ENCODE measurements around the gene MAPRE2. TPM values are rescaled to one million over a fixed set of nuclear protein-coding genes. Genes with fewer than 3 reads are reported as not detected.

Gene MAPRE2
- polyA plus RNA-seq, 1 donor from 2014 or later = 58.9 TPM

DNA sequence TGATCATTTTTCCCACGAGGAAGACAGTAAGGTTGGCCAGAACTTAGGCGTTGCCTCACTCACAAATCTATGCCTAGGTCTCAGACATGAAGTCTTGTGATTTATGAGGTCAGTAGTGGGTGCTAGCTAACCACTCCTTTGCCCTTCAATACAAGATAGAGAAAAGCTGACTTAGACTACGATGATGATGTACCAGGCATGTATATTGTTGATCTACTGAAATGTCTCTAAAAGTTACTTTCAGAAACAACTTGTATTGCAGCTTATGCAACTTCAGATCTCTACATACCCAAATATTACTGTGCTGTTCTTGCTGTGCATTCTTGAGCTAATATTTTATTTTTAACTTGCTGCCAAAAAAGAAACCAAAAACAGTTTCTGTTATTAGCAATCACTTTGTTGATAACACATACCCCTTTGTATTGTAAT, 30.6 kb downstream of the MAPRE2 start:
- Histone ChIP-seq H3K36me3 (ENCODE audit: insufficient read depth, low read length) (peaks cover 6% of the 10 kb centered on the region), H3K9me3 (ENCODE audit: low read length) (no peaks in the 10 kb centered on the region), H3K9ac (ENCODE audit: low read length) (no peak overlapping the region), H4K20me1 (ENCODE audit: insufficient read depth) (peaks cover 4% of the 10 kb centered on the region), H3K4me2 (ENCODE audit: low read length) (no peak overlapping the region), H3F3A (ENCODE audit: insufficient read depth, low read length, poor library complexity, severe bottlenecking) (no peaks in the 10 kb centered on the region), H3K4me3 (ENCODE audit: low read length) (no peak overlapping the region), H3K9me2 (ENCODE audit: insufficient read depth, low read length) (no peaks in the 10 kb centered on the region), H3K79me2 (replicated peaks; ENCODE audit: insufficient read depth, low read length) (peaks cover 3% of the 10 kb centered on the region), H3K27me3 (ENCODE audit: insufficient read depth, low read depth, low read length) (no peaks in the 10 kb centered on the region), H2AFZ (ENCODE audit: low read depth, low read length) (no peak overlapping the region), H3K27ac (ENCODE audit: low read length) (no peak overlapping the region)
- no peak for TF ChIP-seq EZH2 (IDR thresholded peaks at IDR 0.05; ENCODE audit: borderline replicate concordance, insufficient read depth, low read length, poor library complexity, severe bottlenecking)
- TF ChIP-seq, protein P1, sequence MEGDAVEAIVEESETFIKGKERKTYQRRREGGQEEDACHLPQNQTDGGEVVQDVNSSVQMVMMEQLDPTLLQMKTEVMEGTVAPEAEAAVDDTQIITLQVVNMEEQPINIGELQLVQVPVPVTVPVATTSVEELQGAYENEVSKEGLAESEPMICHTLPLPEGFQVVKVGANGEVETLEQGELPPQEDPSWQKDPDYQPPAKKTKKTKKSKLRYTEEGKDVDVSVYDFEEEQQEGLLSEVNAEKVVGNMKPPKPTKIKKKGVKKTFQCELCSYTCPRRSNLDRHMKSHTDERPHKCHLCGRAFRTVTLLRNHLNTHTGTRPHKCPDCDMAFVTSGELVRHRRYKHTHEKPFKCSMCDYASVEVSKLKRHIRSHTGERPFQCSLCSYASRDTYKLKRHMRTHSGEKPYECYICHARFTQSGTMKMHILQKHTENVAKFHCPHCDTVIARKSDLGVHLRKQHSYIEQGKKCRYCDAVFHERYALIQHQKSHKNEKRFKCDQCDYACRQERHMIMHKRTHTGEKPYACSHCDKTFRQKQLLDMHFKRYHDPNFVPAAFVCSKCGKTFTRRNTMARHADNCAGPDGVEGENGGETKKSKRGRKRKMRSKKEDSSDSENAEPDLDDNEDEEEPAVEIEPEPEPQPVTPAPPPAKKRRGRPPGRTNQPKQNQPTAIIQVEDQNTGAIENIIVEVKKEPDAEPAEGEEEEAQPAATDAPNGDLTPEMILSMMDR (IDR thresholded peaks at IDR 0.05; ENCODE audit: poor library complexity, severe bottlenecking) = no peak

DNA sequence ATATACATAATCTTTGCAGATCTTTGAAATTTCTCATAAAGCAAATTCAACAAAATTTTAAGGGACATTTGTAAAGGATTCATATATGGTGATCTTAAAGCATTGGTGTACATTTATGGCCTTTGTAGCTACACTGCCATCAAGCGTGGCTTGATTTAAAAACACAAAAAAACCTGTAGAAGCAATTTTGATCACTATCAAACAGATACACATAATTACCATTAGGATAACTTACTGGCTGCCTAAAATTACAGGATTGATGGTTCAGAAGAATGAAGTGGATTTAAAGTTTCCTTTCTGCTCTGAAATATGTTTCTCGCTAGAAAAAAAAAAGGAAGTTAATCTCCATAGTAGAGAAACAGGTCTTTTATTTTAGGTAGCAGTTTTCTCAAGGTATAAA, 31.4 kb downstream of the MAPRE2 start:
- no peak overlapping the region for H3K4me3 ChIP-seq (ENCODE audit: low read length)
- H2AFZ ChIP-seq (ENCODE audit: low read depth, low read length) = no peak overlapping the region
- H3K79me2 ChIP-seq (replicated peaks; ENCODE audit: insufficient read depth, low read length) = peaks cover 5% of the 10 kb centered on the region
- H3K4me2 ChIP-seq (ENCODE audit: low read length) = no peak overlapping the region
- no peak overlapping the region for H3K27ac ChIP-seq (ENCODE audit: low read length)
- H3K9me2 ChIP-seq (ENCODE audit: insufficient read depth, low read length) = no peaks in the 10 kb centered on the region
- no peaks in the 10 kb centered on the region for H3K27me3 ChIP-seq (ENCODE audit: insufficient read depth, low read depth, low read length)
- H3K9ac ChIP-seq (ENCODE audit: low read length) = no peak overlapping the region
- peaks cover 6% of the 10 kb centered on the region for H3K36me3 ChIP-seq (ENCODE audit: insufficient read depth, low read length)
- TF ChIP-seq POLR2AphosphoS5 (IDR thresholded peaks at IDR 0.05) (no peak), SMC3 (conservative IDR thresholded peaks at IDR 0.05; ENCODE audit: poor library complexity) (no peak), RAD21 (conservative IDR thresholded peaks at IDR 0.05) (no peak), MXI1 (conservative IDR thresholded peaks at IDR 0.05; ENCODE audit: poor library complexity, severe bottlenecking) (no peak), EP300 (conservative IDR thresholded peaks at IDR 0.05; ENCODE audit: poor library complexity, severe bottlenecking) (no peak), EZH2 (IDR thresholded peaks at IDR 0.05; ENCODE audit: borderline replicate concordance, insufficient read depth, low read length, poor library complexity, severe bottlenecking) (no peak), TAF1 (IDR thresholded peaks at IDR 0.05; ENCODE audit: low read depth) (no peak)
- TF ChIP-seq, protein P2, sequence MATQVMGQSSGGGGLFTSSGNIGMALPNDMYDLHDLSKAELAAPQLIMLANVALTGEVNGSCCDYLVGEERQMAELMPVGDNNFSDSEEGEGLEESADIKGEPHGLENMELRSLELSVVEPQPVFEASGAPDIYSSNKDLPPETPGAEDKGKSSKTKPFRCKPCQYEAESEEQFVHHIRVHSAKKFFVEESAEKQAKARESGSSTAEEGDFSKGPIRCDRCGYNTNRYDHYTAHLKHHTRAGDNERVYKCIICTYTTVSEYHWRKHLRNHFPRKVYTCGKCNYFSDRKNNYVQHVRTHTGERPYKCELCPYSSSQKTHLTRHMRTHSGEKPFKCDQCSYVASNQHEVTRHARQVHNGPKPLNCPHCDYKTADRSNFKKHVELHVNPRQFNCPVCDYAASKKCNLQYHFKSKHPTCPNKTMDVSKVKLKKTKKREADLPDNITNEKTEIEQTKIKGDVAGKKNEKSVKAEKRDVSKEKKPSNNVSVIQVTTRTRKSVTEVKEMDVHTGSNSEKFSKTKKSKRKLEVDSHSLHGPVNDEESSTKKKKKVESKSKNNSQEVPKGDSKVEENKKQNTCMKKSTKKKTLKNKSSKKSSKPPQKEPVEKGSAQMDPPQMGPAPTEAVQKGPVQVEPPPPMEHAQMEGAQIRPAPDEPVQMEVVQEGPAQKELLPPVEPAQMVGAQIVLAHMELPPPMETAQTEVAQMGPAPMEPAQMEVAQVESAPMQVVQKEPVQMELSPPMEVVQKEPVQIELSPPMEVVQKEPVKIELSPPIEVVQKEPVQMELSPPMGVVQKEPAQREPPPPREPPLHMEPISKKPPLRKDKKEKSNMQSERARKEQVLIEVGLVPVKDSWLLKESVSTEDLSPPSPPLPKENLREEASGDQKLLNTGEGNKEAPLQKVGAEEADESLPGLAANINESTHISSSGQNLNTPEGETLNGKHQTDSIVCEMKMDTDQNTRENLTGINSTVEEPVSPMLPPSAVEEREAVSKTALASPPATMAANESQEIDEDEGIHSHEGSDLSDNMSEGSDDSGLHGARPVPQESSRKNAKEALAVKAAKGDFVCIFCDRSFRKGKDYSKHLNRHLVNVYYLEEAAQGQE (IDR thresholded peaks at IDR 0.05; ENCODE audit: borderline replicate concordance) = no peak
- TF ChIP-seq, protein P1 (IDR thresholded peaks at IDR 0.05; ENCODE audit: poor library complexity, severe bottlenecking) = no peak
- H4K20me1 ChIP-seq (ENCODE audit: insufficient read depth) = peaks cover 4% of the 10 kb centered on the region
- no peaks in the 10 kb centered on the region for H3F3A ChIP-seq (ENCODE audit: insufficient read depth, low read length, poor library complexity, severe bottlenecking)
- no peaks in the 10 kb centered on the region for H3K9me3 ChIP-seq (ENCODE audit: low read length)
